Measurements from ENCODE around the gene AFG3L2. TPM values are rescaled to one million over a fixed set of nuclear protein-coding genes. Genes with fewer than 3 reads are reported as not detected.

Gene AFG3L2
- total and polyA plus RNA-seq, 2 experiments from 2014 or later, result 50.3 to 105 TPM

DNA sequence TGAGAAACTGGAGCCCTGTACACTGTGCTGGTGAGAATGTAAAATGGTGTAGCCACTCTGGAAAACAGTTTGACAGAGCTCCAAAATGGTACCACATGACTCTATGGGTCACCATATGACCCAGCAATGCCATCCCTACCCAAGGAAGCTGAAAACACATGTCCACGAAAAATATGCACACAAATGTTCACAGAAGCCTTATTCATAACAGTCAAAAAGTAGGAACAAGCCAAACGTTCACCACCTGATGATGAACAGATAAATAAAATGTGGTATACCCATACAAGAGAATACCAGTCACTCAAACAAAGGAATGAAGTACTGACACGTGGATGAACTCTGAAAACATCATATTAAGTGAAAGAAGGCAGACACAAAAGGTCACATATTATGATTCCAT is 4.6 kb downstream of the AFG3L2 start:
- H3F3A ChIP-seq (replicated peaks; ENCODE audit: low read depth), result 0 out of 2 replicates have a peak, but pooled peaks cover 7% of the 10 kb centered on the region
- DNase-seq (ENCODE audit: low spot score), result no peak
- no peaks in the 10 kb centered on the region for H3K27me3 ChIP-seq (ENCODE audit: insufficient read depth)
- Mint-ChIP-seq H3K27ac (no peak overlapping the region), H3K36me3 (ENCODE audit: low read depth) (peaks cover 25% of the 10 kb centered on the region), H3K9me3 (no peaks in the 10 kb centered on the region), H3K4me1 (peaks cover 26% of the 10 kb centered on the region), H3K27me3 (ENCODE audit: insufficient read depth, low read depth, poor library complexity) (peaks cover 5% of the 10 kb centered on the region), H3K4me3 (no peak overlapping the region)
- H3K27ac ChIP-seq (ENCODE audit: low read depth), result no peak overlapping the region
- ATAC-seq, result no peak
- H3K79me2 ChIP-seq (replicated peaks; ENCODE audit: insufficient read depth), result peaks cover 92% of the 10 kb centered on the region
- H3K4me3 ChIP-seq, result no peak overlapping the region
- no peak overlapping the region for H2AFZ ChIP-seq
- no peak overlapping the region for H3K4me2 ChIP-seq
- peaks cover 4% of the 10 kb centered on the region for H3K36me3 ChIP-seq (ENCODE audit: insufficient read depth)
- no peaks in the 10 kb centered on the region for H3K9me2 ChIP-seq (ENCODE audit: insufficient read depth)
- H3K4me1 ChIP-seq (ENCODE audit: insufficient read depth), result peaks cover 30% of the 10 kb centered on the region
- peaks cover 49% of the 10 kb centered on the region for H4K20me1 ChIP-seq (replicated peaks; ENCODE audit: insufficient read depth)
- TF ChIP-seq STAT1 (IDR thresholded peaks at IDR 0.05; ENCODE audit: unreplicated experiment) (no peak), CREB1 (CRISPR knock-in tag; IDR thresholded peaks at IDR 0.05; ENCODE audit: low read depth) (no peak), EZH2phosphoT487 (IDR thresholded peaks at IDR 0.05; ENCODE audit: unreplicated experiment) (no peak), ZNF331 (CRISPR knock-in tag; IDR thresholded peaks at IDR 0.05; ENCODE audit: low read depth) (no peak), NANOG (IDR thresholded peaks at IDR 0.05; ENCODE audit: borderline replicate concordance) (no peak)

DNA sequence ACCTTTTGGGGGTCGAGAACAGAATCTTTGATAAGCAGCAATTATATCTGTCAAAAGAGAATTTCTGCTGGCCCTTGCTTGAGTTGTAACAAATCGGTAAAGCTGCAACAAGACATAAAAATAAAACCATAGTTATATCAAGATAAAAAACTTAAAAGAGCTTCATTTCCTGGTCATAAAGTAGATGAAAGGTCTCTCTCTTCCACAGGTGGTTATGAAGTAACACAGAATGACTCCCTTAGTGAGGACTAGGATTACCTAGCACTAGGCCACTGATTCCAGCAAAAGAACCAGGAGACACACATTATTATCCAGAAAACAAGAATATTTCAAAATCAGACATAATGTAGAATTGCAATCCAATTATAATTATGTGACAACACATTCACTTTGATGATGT is 5.4 kb downstream of the AFG3L2 start:
- Histone ChIP-seq H3K36me3 (ENCODE audit: insufficient read depth) (peaks cover 10% of the 10 kb centered on the region), H3F3A (replicated peaks; ENCODE audit: low read depth) (0 out of 2 replicates have a peak, but pooled peaks cover 4% of the 10 kb centered on the region), H3K79me2 (replicated peaks; ENCODE audit: insufficient read depth) (peaks cover 100% of the 10 kb centered on the region), H3K9me2 (ENCODE audit: insufficient read depth) (no peaks in the 10 kb centered on the region), H3K4me2 (no peak overlapping the region), H3K27ac (ENCODE audit: low read depth) (no peak overlapping the region), H3K4me1 (ENCODE audit: insufficient read depth) (peaks cover 30% of the 10 kb centered on the region), H3K27me3 (ENCODE audit: insufficient read depth) (no peaks in the 10 kb centered on the region), H4K20me1 (replicated peaks; ENCODE audit: insufficient read depth) (peaks cover 57% of the 10 kb centered on the region), H3K4me3 (no peak overlapping the region), H2AFZ (no peak overlapping the region)
- peaks cover 5% of the 10 kb centered on the region for H3K27me3 Mint-ChIP-seq (ENCODE audit: insufficient read depth, low read depth, poor library complexity)
- no peak overlapping the region for H3K27ac Mint-ChIP-seq
- H3K4me3 Mint-ChIP-seq, result no peak overlapping the region
- TF ChIP-seq, protein P1, sequence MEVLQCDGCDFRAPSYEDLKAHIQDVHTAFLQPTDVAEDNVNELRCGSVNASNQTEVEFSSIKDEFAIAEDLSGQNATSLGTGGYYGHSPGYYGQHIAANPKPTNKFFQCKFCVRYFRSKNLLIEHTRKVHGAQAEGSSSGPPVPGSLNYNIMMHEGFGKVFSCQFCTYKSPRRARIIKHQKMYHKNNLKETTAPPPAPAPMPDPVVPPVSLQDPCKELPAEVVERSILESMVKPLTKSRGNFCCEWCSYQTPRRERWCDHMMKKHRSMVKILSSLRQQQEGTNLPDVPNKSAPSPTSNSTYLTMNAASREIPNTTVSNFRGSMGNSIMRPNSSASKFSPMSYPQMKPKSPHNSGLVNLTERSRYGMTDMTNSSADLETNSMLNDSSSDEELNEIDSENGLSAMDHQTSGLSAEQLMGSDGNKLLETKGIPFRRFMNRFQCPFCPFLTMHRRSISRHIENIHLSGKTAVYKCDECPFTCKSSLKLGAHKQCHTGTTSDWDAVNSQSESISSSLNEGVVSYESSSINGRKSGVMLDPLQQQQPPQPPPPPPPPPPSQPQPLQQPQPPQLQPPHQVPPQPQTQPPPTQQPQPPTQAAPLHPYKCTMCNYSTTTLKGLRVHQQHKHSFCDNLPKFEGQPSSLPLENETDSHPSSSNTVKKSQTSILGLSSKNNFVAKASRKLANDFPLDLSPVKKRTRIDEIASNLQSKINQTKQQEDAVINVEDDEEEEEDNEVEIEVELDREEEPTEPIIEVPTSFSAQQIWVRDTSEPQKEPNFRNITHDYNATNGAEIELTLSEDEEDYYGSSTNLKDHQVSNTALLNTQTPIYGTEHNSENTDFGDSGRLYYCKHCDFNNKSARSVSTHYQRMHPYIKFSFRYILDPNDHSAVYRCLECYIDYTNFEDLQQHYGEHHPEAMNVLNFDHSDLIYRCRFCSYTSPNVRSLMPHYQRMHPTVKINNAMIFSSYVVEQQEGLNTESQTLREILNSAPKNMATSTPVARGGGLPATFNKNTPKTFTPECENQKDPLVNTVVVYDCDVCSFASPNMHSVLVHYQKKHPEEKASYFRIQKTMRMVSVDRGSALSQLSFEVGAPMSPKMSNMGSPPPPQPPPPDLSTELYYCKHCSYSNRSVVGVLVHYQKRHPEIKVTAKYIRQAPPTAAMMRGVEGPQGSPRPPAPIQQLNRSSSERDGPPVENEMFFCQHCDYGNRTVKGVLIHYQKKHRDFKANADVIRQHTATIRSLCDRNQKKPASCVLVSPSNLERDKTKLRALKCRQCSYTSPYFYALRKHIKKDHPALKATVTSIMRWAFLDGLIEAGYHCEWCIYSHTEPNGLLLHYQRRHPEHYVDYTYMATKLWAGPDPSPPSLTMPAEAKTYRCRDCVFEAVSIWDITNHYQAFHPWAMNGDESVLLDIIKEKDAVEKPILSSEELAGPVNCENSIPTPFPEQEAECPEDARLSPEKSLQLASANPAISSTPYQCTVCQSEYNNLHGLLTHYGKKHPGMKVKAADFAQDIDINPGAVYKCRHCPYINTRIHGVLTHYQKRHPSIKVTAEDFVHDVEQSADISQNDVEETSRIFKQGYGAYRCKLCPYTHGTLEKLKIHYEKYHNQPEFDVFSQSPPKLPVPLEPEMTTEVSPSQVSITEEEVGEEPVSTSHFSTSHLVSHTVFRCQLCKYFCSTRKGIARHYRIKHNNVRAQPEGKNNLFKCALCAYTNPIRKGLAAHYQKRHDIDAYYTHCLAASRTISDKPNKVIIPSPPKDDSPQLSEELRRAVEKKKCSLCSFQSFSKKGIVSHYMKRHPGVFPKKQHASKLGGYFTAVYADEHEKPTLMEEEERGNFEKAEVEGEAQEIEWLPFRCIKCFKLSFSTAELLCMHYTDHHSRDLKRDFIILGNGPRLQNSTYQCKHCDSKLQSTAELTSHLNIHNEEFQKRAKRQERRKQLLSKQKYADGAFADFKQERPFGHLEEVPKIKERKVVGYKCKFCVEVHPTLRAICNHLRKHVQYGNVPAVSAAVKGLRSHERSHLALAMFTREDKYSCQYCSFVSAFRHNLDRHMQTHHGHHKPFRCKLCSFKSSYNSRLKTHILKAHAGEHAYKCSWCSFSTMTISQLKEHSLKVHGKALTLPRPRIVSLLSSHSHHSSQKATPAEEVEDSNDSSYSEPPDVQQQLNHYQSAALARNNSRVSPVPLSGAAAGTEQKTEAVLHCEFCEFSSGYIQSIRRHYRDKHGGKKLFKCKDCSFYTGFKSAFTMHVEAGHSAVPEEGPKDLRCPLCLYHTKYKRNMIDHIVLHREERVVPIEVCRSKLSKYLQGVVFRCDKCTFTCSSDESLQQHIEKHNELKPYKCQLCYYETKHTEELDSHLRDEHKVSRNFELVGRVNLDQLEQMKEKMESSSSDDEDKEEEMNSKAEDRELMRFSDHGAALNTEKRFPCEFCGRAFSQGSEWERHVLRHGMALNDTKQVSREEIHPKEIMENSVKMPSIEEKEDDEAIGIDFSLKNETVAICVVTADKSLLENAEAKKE (CRISPR knock-in tag; IDR thresholded peaks at IDR 0.05), result no peak
- TF ChIP-seq, protein P2, sequence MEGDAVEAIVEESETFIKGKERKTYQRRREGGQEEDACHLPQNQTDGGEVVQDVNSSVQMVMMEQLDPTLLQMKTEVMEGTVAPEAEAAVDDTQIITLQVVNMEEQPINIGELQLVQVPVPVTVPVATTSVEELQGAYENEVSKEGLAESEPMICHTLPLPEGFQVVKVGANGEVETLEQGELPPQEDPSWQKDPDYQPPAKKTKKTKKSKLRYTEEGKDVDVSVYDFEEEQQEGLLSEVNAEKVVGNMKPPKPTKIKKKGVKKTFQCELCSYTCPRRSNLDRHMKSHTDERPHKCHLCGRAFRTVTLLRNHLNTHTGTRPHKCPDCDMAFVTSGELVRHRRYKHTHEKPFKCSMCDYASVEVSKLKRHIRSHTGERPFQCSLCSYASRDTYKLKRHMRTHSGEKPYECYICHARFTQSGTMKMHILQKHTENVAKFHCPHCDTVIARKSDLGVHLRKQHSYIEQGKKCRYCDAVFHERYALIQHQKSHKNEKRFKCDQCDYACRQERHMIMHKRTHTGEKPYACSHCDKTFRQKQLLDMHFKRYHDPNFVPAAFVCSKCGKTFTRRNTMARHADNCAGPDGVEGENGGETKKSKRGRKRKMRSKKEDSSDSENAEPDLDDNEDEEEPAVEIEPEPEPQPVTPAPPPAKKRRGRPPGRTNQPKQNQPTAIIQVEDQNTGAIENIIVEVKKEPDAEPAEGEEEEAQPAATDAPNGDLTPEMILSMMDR (conservative IDR thresholded peaks at IDR 0.05; ENCODE audit: low read depth in 2 of 2), result no peak
- TF ChIP-seq POLR2AphosphoS5 (IDR thresholded peaks at IDR 0.05; ENCODE audit: low read depth), result no peak
- TF ChIP-seq, protein P3, sequence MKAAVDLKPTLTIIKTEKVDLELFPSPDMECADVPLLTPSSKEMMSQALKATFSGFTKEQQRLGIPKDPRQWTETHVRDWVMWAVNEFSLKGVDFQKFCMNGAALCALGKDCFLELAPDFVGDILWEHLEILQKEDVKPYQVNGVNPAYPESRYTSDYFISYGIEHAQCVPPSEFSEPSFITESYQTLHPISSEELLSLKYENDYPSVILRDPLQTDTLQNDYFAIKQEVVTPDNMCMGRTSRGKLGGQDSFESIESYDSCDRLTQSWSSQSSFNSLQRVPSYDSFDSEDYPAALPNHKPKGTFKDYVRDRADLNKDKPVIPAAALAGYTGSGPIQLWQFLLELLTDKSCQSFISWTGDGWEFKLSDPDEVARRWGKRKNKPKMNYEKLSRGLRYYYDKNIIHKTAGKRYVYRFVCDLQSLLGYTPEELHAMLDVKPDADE (IDR thresholded peaks at IDR 0.05), result no peak
- TF ChIP-seq ZNF331 (CRISPR knock-in tag; IDR thresholded peaks at IDR 0.05; ENCODE audit: low read depth), result no peak
- no peak for DNase-seq (ENCODE audit: low spot score)
- H3K4me1 Mint-ChIP-seq, result peaks cover 26% of the 10 kb centered on the region
- ATAC-seq, result no peak
- H3K9me3 Mint-ChIP-seq, result no peaks in the 10 kb centered on the region
- peaks cover 33% of the 10 kb centered on the region for H3K36me3 Mint-ChIP-seq (ENCODE audit: low read depth)
